Colonic mucosa (tissue), 4 donors: Measurements from ENCODE around the gene VPS8. TPM values are rescaled to one million over a fixed set of nuclear protein-coding genes. Genes with fewer than 3 reads are reported as not detected.

ENCODE experiments used
- DNase-seq: peaks from one replicate; pipeline ENCODE4 v3.0.0-alpha.2; 2020
- H3K27ac ChIP-seq: fragments of 200-600 bp; one replicate; pipeline ENCODE4 v1.8.0; 2021
- H3K27me3 ChIP-seq: fragments of 200-600 bp; one replicate; pipeline ENCODE4 v1.8.0; 2021
- H3K36me3 ChIP-seq: fragments of 200-600 bp; one replicate; pipeline ENCODE4 v1.8.0; 2021
- H3K4me1 ChIP-seq: fragments of 200-600 bp; one replicate; pipeline ENCODE4 v1.8.0; 2021; ENCODE audit warnings: mild to moderate bottlenecking
- H3K4me3 ChIP-seq: fragments of 200-600 bp; one replicate; pipeline ENCODE4 v1.8.0; 2021
- H3K9ac ChIP-seq, 2 donors: one replicate each; pipeline ENCODE4 v1.7.0; 2013; ENCODE audit warnings: control low read depth in 2 of 2, low read depth in 2 of 2, low read length in 2 of 2
- H3K9me3 ChIP-seq: fragments of 200-600 bp; one replicate; pipeline ENCODE4 v1.8.0; 2021
- CTCF ChIP-seq: fragments of 200-600 bp; IDR thresholded peaks from one replicate; pipeline ENCODE4 v1.8.0; 2022; ENCODE audit warnings: antibody characterized with exemption, mild to moderate bottlenecking
- intact Hi-C: fragments of 100-400 bp; cut with DNase I; formaldehyde crosslinking; loops from one replicate; pipeline ENCODE4 v1.14.1; 2022
- total RNA-seq, 2 donors: library from RNA; stranded (reverse); fragmentation: NEBNext Ultra II Directional in 1 of 2; extraction: Animal tissue kit (Norgen Biotek cat#: 25700) in 1 of 2; gene quantifications; one replicate each; pipeline ENCODE4 v1.2.1, GENCODE V29; 2021
- donor health status: healthy.
- donor health status: DM: no; HTN: no; CAD: no.
- donor health status: DM: no; HTN: no; CAD: no.

Gene VPS8
- total RNA-seq, 2 donors from 2014 or later: 43.7 to 54.8 TPM

GRCh38 chr3:184778426-184779332 is 33.3 kb upstream of the VPS8 start:
- intact Hi-C loops: no loop called here
- no peak for DNase-seq

GRCh38 chr3:184780981-184781515 is 30.9 kb upstream of the VPS8 start:
- no peaks in the 10 kb centered on the region for H3K36me3 ChIP-seq
- H3K27me3 ChIP-seq: no peaks in the 10 kb centered on the region
- no peak for TF ChIP-seq CTCF
- no peak overlapping the region for H3K27ac ChIP-seq
- H3K4me1 ChIP-seq: no peaks in the 10 kb centered on the region
- no peak for DNase-seq
- no peaks in the 10 kb centered on the region for H3K9me3 ChIP-seq
- intact Hi-C loops: no loop called here
- no peak overlapping the region for H3K9ac ChIP-seq
- H3K4me3 ChIP-seq: no peak overlapping the region

More at GRCh38 chr3:184778426-184779332, 33.3 kb upstream of the VPS8 start:
- no peaks in the 10 kb centered on the region for H3K27me3 ChIP-seq
- no peaks in the 10 kb centered on the region for H3K4me1 ChIP-seq
- H3K27ac ChIP-seq: no peak overlapping the region
- no peak overlapping the region for H3K9ac ChIP-seq
- H3K36me3 ChIP-seq: no peaks in the 10 kb centered on the region
- no peaks in the 10 kb centered on the region for H3K9me3 ChIP-seq
- no peak for TF ChIP-seq CTCF
- no peak overlapping the region for H3K4me3 ChIP-seq

GRCh38 chr3:184781801-184782200 is 30.2 kb upstream of the VPS8 start:
- no peak overlapping the region for H3K27ac ChIP-seq

GRCh38 chr3:184783319-184783718 is 28.6 kb upstream of the VPS8 start:
- Histone ChIP-seq H3K9ac (no peak overlapping the region), H3K27ac (no peak overlapping the region), H3K27me3 (no peaks in the 10 kb centered on the region), H3K9me3 (no peaks in the 10 kb centered on the region), H3K4me3 (no peak overlapping the region), H3K36me3 (no peaks in the 10 kb centered on the region), H3K4me1 (peaks cover 3% of the 10 kb centered on the region)
- no peak for TF ChIP-seq CTCF
- no peak for DNase-seq
- intact Hi-C loops: no loop called here

More at GRCh38 chr3:184781801-184782200, 30.2 kb upstream of the VPS8 start:
- H3K4me1 ChIP-seq: peaks cover 1% of the 10 kb centered on the region
- H3K9ac ChIP-seq: no peak overlapping the region
- no peaks in the 10 kb centered on the region for H3K9me3 ChIP-seq
- no peak for DNase-seq
- no peaks in the 10 kb centered on the region for H3K27me3 ChIP-seq
- no peak overlapping the region for H3K4me3 ChIP-seq
- intact Hi-C loops: no loop called here
- no peak for TF ChIP-seq CTCF
- H3K36me3 ChIP-seq: no peaks in the 10 kb centered on the region

- DNase-seq: no peak
- no peak for TF ChIP-seq CTCF
- H3K27ac ChIP-seq: no peak overlapping the region
- no peaks in the 10 kb centered on the region for H3K9me3 ChIP-seq
- H3K9ac ChIP-seq: no peak overlapping the region
- intact Hi-C loops: no loop called here
- no peak overlapping the region for H3K4me3 ChIP-seq
- peaks cover 3% of the 10 kb centered on the region for H3K4me1 ChIP-seq
- no peaks in the 10 kb centered on the region for H3K27me3 ChIP-seq
- no peaks in the 10 kb centered on the region for H3K36me3 ChIP-seq
Observed at GRCh38 chr3:184784731-184785500, 27.1 kb upstream of the VPS8 start.
